Esophagus squamous epithelium (tissue), 5 donors: ENCODE measurements around the gene MRPS18B. TPM values are rescaled to one million over a fixed set of nuclear protein-coding genes. Genes with fewer than 3 reads are reported as not detected.

Experiments used
- DNase-seq: peaks from one replicate; lab custom pipeline; 2025; lab: John Stamatoyannopoulos, UW
- H3K27ac ChIP-seq, 4 donors: fragments of 200-600 bp; sonication (generic); one replicate each; pipeline ENCODE4 v1.5.1; 2016 to 2019; ENCODE audit warnings: mild to moderate bottlenecking in 1 of 4
- H3K27me3 ChIP-seq, 4 donors: fragments of 200-600 bp; sonication (generic); 1 replicate in 3 of 4; 2 replicates in 1 of 4; pipeline versions ENCODE4 v1.5.1 to v1.6.0; 2017 to 2021; ENCODE audit warnings: antibody characterized with exemption in 1 of 4
- H3K36me3 ChIP-seq, 3 donors: fragments of 200-600 bp; sonication (generic); one replicate each; pipeline ENCODE4 v1.5.1; 2016 to 2019
- H3K4me1 ChIP-seq, 3 donors: fragments of 200-600 bp; sonication (generic); one replicate each; pipeline ENCODE4 v1.5.1; 2017 to 2019
- H3K4me3 ChIP-seq, 4 donors: fragments of 200-600 bp; sonication (generic); 1 replicate in 3 of 4; 2 replicates in 1 of 4; pipeline ENCODE4 v1.5.1; 2016 to 2019; ENCODE audit warnings: mild to moderate bottlenecking in 2 of 4, moderate library complexity in 1 of 4
- H3K9me3 ChIP-seq, 3 donors: fragments of 200-600 bp; sonication (generic); one replicate each; pipeline ENCODE4 v1.5.1; 2016 to 2019
- POLR2A ChIP-seq, 4 donors: fragments of 450-650 bp; IDR thresholded peaks; one replicate each; pipeline ENCODE4 v1.6.1; 2017; ENCODE audit warnings: antibody characterized with exemption in 4 of 4, mild to moderate bottlenecking in 4 of 4, moderate library complexity in 3 of 4
- WGBS, 2 donors: methylation state at CpG; one replicate each; pipeline ENCODE4 v1.1.5; 2018; 5-methylcytosine and 5-hydroxymethylcytosine counted together
- intact Hi-C: fragments of 100-400 bp; cut with DNase I; formaldehyde crosslinking; loops from one replicate; pipeline ENCODE4 v1.15.0; 2022
- total RNA-seq, 4 donors: library from RNA; depleted of rRNA; stranded (reverse); fragments of >200 nt; gene quantifications; one replicate each; pipeline ENCODE4 v1.1.0, GENCODE V29; 2016
- TF ChIP-seq, protein P1 (sequence below), 6 experiments: fragments of 450-650 bp in 4 of 6; fragments of 200-600 bp in 2 of 6; sonication (generic) in 2 of 6; IDR thresholded peaks; one replicate each; pipeline ENCODE4 v1.5.1; 2016 to 2019; ENCODE audit warnings: antibody characterized with exemption in 6 of 6, mild to moderate bottlenecking in 4 of 6, moderate library complexity in 4 of 6
- donor health status: DM: yes; HTN: yes; CAD: no.

MRPS18B gene
- total RNA-seq, 4 donors from 2014 or later: 31.0 to 56.3 (median 40.6) TPM

DNA sequence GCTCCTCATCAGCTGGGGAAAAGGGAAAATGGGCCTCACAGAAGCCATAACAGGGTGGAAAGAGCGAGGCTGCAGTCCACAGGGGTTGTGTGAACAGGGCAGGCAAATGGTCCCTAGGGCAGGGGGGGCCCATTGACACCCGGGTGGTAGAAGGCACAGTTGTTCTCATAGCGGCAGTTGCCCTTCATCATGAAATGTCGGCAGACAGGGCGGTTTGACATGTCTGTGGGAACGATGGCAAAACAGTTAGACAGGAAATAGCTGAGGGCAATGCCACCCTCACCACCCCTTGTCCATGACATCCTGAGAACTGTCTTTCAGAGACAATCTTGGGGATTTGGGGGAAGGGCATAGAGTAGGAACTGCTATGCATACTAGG is 16.2 kb upstream of the MRPS18B start:
- no peak overlapping the region for H3K27ac ChIP-seq
- DNase-seq: no peak
- H3K9me3 ChIP-seq: no peaks in the 10 kb centered on the region
- peaks cover 51 to 64% (median 52%) of the 10 kb centered on the region in 3 donors for H3K36me3 ChIP-seq
- no peaks in the 10 kb centered on the region for H3K27me3 ChIP-seq
- peaks cover 0 to 13% (median 0%) of the 10 kb centered on the region in 3 donors for H3K4me1 ChIP-seq
- H3K4me3 ChIP-seq: no peak overlapping the region
- intact Hi-C loops: no loop called here
- TF ChIP-seq, protein P1, sequence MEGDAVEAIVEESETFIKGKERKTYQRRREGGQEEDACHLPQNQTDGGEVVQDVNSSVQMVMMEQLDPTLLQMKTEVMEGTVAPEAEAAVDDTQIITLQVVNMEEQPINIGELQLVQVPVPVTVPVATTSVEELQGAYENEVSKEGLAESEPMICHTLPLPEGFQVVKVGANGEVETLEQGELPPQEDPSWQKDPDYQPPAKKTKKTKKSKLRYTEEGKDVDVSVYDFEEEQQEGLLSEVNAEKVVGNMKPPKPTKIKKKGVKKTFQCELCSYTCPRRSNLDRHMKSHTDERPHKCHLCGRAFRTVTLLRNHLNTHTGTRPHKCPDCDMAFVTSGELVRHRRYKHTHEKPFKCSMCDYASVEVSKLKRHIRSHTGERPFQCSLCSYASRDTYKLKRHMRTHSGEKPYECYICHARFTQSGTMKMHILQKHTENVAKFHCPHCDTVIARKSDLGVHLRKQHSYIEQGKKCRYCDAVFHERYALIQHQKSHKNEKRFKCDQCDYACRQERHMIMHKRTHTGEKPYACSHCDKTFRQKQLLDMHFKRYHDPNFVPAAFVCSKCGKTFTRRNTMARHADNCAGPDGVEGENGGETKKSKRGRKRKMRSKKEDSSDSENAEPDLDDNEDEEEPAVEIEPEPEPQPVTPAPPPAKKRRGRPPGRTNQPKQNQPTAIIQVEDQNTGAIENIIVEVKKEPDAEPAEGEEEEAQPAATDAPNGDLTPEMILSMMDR (IDR thresholded peaks at IDR 0.05): no peak
- WGBS, 2 donors: 51 to 59% methylated on average over 6 of the region's 6 CpGs

DNA sequence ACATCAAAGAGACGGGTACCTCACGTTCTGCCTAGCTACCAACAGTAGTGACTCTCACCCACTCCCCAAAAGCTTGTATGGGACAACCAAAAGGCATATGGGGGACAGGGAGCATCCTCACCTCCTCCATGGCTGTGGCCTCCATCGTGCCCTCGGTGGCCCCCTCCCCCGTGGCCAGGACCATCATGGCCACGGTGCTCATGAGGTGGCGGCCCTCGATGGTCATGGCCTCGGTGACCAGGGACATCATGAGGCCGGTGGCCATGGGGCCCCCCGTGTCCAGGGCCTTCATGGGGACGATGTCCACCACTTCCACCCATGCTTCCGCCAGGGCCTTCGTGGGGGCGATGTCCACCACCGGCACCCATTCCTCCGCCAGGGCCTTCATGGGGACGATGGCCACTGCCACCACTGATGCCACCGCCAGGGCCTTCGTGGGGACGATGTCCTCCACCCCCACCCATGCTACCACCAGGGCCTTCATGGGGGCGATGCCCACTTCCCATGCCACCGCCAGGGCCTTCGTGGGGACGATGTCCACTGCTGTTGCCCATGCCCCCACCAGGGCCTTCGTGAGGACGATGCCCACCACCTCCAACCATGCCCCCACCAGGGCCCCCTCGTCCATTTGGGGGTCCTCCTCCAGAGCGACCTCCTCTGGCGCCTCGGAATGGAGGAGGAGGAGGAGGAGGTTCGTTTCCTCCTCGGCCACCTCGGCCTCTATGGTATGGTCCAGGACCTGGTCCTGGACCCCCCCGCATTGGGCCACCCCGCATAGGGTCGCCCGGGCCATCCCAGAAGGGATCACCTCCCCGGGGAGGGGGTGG is 15.6 kb upstream of the MRPS18B start:
- H3K9me3 ChIP-seq: no peaks in the 10 kb centered on the region
- 85 to 95% methylated on average over 11 to 14 of the region's 39 CpGs for WGBS, 2 donors
- peaks cover 0 to 7% (median 0%) of the 10 kb centered on the region in 3 donors for H3K4me1 ChIP-seq
- no peak for TF ChIP-seq POLR2A (IDR thresholded peaks at IDR 0.05)
- TF ChIP-seq, protein P1 (IDR thresholded peaks at IDR 0.05): no peak
- no peak overlapping the region for H3K4me3 ChIP-seq
- H3K27ac ChIP-seq: no peak overlapping the region
- peaks cover 53 to 70% (median 58%) of the 10 kb centered on the region in 3 donors for H3K36me3 ChIP-seq
- no peak for DNase-seq
- intact Hi-C loops: no loop called here
- H3K27me3 ChIP-seq: no peaks in the 10 kb centered on the region

DNA sequence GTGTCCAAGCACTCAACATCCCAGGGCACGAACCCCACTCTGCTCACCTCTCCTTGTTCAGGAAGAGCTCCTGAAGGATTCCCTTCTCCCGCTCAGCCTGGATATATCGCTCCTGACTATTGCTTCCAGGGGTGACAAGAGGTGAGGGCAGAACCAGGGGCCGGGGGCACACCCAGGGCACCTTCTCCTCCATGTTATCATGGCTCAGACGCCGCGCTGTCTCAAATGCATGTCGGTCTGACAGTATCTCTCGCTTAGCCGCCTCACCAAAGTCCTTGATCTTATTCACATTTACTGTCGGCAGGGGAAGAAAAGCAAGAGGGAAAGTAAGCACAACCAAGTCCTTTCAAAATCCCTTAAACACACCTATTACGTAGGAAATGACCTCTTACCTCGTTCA is 13.7 kb upstream of the MRPS18B start:
- Histone ChIP-seq H3K36me3 (peaks cover 53 to 90% (median 71%) of the 10 kb centered on the region in 3 donors), H3K4me1 (peaks cover 0 to 3% (median 0%) of the 10 kb centered on the region in 3 donors), H3K27ac (no peak overlapping the region), H3K4me3 (no peak overlapping the region), H3K9me3 (no peaks in the 10 kb centered on the region), H3K27me3 (no peaks in the 10 kb centered on the region)
- no peak for DNase-seq
- no peak for TF ChIP-seq POLR2A (IDR thresholded peaks at IDR 0.05)
- TF ChIP-seq, protein P1 (IDR thresholded peaks at IDR 0.05): no peak
- intact Hi-C loops: no loop called here
- WGBS, 2 donors: 93 to 97% methylated on average over 9 to 13 of the region's 13 CpGs

DNA sequence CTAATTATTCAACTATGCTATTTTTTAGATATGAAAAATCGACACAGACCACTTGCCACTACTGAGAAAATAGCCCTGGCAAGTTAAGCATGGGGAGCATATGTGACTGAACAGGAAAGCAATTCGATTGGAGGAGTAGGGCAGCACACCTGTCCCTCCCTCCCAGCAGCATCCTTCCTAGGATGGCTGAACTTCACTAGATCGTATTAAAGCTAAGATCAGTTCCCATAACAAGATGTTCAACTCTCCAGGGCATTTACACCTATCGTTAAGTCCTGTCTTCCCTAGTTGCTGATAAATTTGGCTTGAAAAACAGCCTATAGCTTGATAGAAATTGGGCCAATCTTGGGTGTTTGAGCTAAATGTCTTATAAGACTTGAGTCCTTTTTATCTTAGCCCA is 7.6 kb upstream of the MRPS18B start:
- WGBS, 2 donors: 65 to 67% methylated on average over 4 of the region's 4 CpGs

More for the DNA sequence above, 7.6 kb upstream of the MRPS18B start:
- no peaks in the 10 kb centered on the region for H3K27me3 ChIP-seq
- no peak overlapping the region for H3K27ac ChIP-seq
- no peaks in the 10 kb centered on the region for H3K9me3 ChIP-seq
- intact Hi-C loops: no loop called here
- DNase-seq: no peak
- no peak overlapping the region for H3K4me3 ChIP-seq
- peaks cover 14 to 56% (median 35%) of the 10 kb centered on the region in 3 donors for H3K36me3 ChIP-seq
- peaks cover 0 to 61% (median 22%) of the 10 kb centered on the region in 3 donors for H3K4me1 ChIP-seq
- TF ChIP-seq, protein P1 (IDR thresholded peaks at IDR 0.05): no peak
- no peak for TF ChIP-seq POLR2A (IDR thresholded peaks at IDR 0.05)
